Hepatocyte (in vitro differentiated cells): ENCODE data around the gene COX6B1. TPM values are rescaled to one million over a fixed set of nuclear protein-coding genes. Genes with fewer than 3 reads are reported as not detected.

Experiments
- DNase-seq: peaks from one replicate; pipeline ENCODE4 v3.0.0-alpha.2; 2016; ENCODE audit warnings: low spot score
- H2AFZ ChIP-seq: fragments of 200-600 bp; sonication (generic); 2 replicates; pipeline ENCODE4 v1.6.0; 2016; ENCODE audit warnings: antibody characterized with exemption, mild to moderate bottlenecking
- H3K27ac ChIP-seq: fragments of 200-600 bp; sonication (generic); 2 replicates; pipeline ENCODE4 v1.5.1; 2016; ENCODE audit warnings: mild to moderate bottlenecking
- H3K27me3 ChIP-seq: fragments of 200-600 bp; sonication (generic); 2 replicates; pipeline ENCODE4 v1.6.1; 2016
- H3K36me3 ChIP-seq: fragments of 200-600 bp; sonication (generic); replicated peaks from 2 replicates; pipeline ENCODE4 v1.5.1; 2016; ENCODE audit warnings: low read depth; ENCODE audit not compliant: insufficient read depth
- H3K4me1 ChIP-seq: fragments of 200-600 bp; sonication (generic); 2 replicates; pipeline ENCODE4 v1.5.1; 2016; ENCODE audit warnings: mild to moderate bottlenecking, moderate library complexity; ENCODE audit not compliant: insufficient read depth
- H3K4me2 ChIP-seq: fragments of 200-600 bp; sonication (generic); 2 replicates; pipeline ENCODE4 v1.6.0; 2016
- H3K4me3 ChIP-seq: fragments of 200-600 bp; sonication (generic); 2 replicates; pipeline ENCODE4 v1.5.1; 2016; ENCODE audit warnings: mild to moderate bottlenecking
- H3K79me2 ChIP-seq: fragments of 200-600 bp; sonication (generic); 2 replicates; pipeline ENCODE4 v1.6.0; 2017; ENCODE audit warnings: mild to moderate bottlenecking
- H3K9me2 ChIP-seq: fragments of 200-600 bp; sonication (generic); replicated peaks from 2 replicates; pipeline ENCODE4 v1.6.0; 2017; ENCODE audit warnings: mild to moderate bottlenecking; ENCODE audit not compliant: insufficient read depth
- H3K9me3 ChIP-seq: fragments of 200-600 bp; sonication (generic); 2 replicates; pipeline ENCODE4 v1.5.1; 2016; ENCODE audit warnings: low read depth, mild to moderate bottlenecking
- H4K20me1 ChIP-seq: fragments of 200-600 bp; sonication (generic); 2 replicates; pipeline ENCODE4 v1.6.0; 2016; ENCODE audit warnings: mild to moderate bottlenecking; ENCODE audit not compliant: insufficient read depth, poor library complexity, severe bottlenecking
- EZH2 ChIP-seq: fragments of 200-600 bp; sonication (generic); IDR thresholded peaks from 2 replicates; pipeline ENCODE4 v1.6.1; 2016; ENCODE audit warnings: antibody characterized with exemption, mild to moderate bottlenecking, borderline replicate concordance
- EZH2phosphoT487 ChIP-seq: fragments of 200-600 bp; sonication (generic); IDR thresholded peaks from one replicate; pipeline ENCODE4 v1.6.1; 2018; ENCODE audit warnings: antibody characterized with exemption, mild to moderate bottlenecking, low read depth, moderate library complexity; ENCODE audit not compliant: unreplicated experiment, severe bottlenecking
- whole genome bisulfite sequencing: methylation state at CpG from one replicate; pipeline ENCODE4 v1.1.6; 2016; ENCODE audit warnings: low lambda C conversion rate; ENCODE audit errors: missing lambda C conversion rate; 5-methylcytosine and 5-hydroxymethylcytosine counted together
- polyA plus RNA-seq: library from polyadenylated mRNA; unstranded; fragments of >200 nt; fragmentation: Nextera tagmentation; extraction: Ambion mirVana; gene quantifications from 2 replicates; pipeline ENCODE4 v1.2.1, GENCODE V29; 2016
- total RNA-seq: library from RNA; depleted of rRNA; stranded (reverse); fragments of >200 nt; gene quantifications from 2 replicates; pipeline ENCODE4 v1.2.3, GENCODE V29; 2014
- TF ChIP-seq, protein P1 (sequence below): fragments of 200-600 bp; sonication (generic); IDR thresholded peaks from 2 replicates; pipeline ENCODE4 v1.5.1; 2016; ENCODE audit warnings: antibody characterized with exemption, mild to moderate bottlenecking; ENCODE audit not compliant: poor library complexity

The COX6B1 gene
- total and polyA plus RNA-seq, 2 experiments from 2014 or later, result 586 to 692 TPM

DNA sequence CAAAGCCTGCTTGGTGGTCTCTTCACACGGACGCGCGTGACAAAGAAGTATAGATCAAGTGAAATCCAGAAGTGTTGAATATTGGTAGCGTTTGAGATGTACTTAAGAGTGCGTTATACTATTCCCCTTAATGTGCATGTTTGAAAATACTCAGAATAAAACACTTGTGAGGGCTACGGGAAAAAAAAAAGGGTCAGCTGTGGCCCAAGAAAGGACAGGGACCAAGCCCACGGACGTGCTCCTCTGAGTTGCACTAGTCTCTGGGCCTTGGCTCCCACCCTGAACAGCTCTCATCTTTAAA, 19.9 kb upstream of the COX6B1 start:
- H2AFZ ChIP-seq, result peak overlapping the region; percentile 9
- no peaks in the 10 kb centered on the region for H3K9me3 ChIP-seq
- H3K79me2 ChIP-seq, result peaks cover 12% of the 10 kb centered on the region
- H4K20me1 ChIP-seq, result no peaks in the 10 kb centered on the region
- H3K4me1 ChIP-seq, result peaks cover 7% of the 10 kb centered on the region
- no peaks in the 10 kb centered on the region for H3K36me3 ChIP-seq
- peak overlapping the region; percentile 82 for H3K4me2 ChIP-seq
- TF ChIP-seq EZH2 (no peak), EZH2phosphoT487 (no peak)
- TF ChIP-seq, protein P1, sequence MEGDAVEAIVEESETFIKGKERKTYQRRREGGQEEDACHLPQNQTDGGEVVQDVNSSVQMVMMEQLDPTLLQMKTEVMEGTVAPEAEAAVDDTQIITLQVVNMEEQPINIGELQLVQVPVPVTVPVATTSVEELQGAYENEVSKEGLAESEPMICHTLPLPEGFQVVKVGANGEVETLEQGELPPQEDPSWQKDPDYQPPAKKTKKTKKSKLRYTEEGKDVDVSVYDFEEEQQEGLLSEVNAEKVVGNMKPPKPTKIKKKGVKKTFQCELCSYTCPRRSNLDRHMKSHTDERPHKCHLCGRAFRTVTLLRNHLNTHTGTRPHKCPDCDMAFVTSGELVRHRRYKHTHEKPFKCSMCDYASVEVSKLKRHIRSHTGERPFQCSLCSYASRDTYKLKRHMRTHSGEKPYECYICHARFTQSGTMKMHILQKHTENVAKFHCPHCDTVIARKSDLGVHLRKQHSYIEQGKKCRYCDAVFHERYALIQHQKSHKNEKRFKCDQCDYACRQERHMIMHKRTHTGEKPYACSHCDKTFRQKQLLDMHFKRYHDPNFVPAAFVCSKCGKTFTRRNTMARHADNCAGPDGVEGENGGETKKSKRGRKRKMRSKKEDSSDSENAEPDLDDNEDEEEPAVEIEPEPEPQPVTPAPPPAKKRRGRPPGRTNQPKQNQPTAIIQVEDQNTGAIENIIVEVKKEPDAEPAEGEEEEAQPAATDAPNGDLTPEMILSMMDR, result no peak
- peak overlapping the region; percentile 85 for H3K27ac ChIP-seq
- no peaks in the 10 kb centered on the region for H3K9me2 ChIP-seq
- no peak for DNase-seq
- 37% methylated on average over 9 of the region's 9 CpGs for WGBS
- peak overlapping the region; percentile 28 for H3K4me3 ChIP-seq
- H3K27me3 ChIP-seq, result no peaks in the 10 kb centered on the region

DNA sequence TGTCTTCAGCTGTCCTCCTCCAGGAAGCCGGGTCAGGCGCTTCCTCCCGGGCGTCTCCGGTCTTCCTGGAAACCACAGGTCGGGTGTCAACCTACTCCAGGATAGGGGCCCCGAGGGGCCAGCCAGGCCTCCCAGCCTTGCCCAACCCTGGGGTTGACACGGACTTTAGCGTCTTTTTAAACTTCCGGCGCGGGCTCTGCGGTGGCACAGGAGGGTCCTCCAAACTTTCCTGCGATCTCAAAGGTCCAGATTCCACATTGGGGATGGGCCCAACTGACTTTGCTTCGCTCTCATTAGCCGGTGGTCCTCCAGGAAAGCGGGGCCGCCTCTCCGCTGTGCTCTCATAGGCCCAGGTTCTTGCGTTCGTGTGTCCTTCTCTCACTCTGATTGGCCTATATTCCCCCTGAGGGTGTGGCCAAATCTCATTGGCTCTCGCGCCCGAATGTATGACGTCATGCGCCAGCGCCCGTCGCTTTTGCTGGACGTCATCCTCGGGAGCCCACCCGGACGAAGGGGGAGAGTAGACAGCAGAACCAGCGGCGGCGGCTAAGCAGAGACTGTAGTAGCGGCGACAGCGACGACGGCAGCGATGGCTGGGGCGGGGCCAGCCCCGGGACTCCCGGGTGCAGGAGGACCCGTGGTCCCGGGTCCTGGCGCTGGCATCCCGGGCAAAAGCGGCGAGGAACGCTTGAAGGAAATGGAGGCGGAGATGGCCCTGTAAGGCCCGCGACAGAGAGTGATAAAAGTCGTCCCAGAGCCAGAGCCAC, 19.4 kb upstream of the COX6B1 start, which contains the start of gene RBM42:
TSS of gene RBM42 (plus strand) at position 472 of the 767 bp plus-strand sequence. CDS start at position 590, 118 bp downstream.
- Histone ChIP-seq H3K27me3 (no peaks in the 10 kb centered on the region), H3K4me2 (peak within 1 kb of the TSS; percentile 98), H3K36me3 (no peaks in the 10 kb centered on the region), H3K9me2 (no peaks in the 10 kb centered on the region), H2AFZ (peak within 1 kb of the TSS; percentile 28), H3K9me3 (no peaks in the 10 kb centered on the region), H3K27ac (peak within 1 kb of the TSS; percentile 85), H3K79me2 (peaks cover 12% of the 10 kb centered on the region), H4K20me1 (no peaks in the 10 kb centered on the region), H3K4me1 (peaks cover 7% of the 10 kb centered on the region), H3K4me3 (peak within 1 kb of the TSS; percentile 47)
- peak; percentile 98 for DNase-seq
- TF ChIP-seq, protein P1, result no peak
- TF ChIP-seq EZH2 (no peak), EZH2phosphoT487 (no peak)
- 2% methylated on average over 50 of the region's 56 CpGs for WGBS

DNA sequence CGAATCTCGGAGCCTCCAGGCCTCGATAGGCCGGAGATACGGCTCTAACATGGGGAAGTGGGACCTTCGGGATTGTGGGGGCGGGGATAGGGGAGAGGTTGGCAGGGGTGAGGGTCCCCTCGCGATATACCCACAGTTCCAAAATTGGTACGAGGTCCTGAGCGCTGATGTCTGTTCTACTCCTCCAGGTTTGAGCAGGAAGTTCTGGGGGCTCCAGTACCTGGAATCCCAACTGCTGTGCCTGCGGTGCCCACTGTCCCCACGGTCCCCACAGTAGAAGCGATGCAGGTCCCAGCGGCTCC, 18.8 kb upstream of the COX6B1 start:
- TF ChIP-seq EZH2 (no peak), EZH2phosphoT487 (no peak)
- TF ChIP-seq, protein P1, result no peak
- H3K4me1 ChIP-seq, result peaks cover 7% of the 10 kb centered on the region
- peaks cover 12% of the 10 kb centered on the region for H3K79me2 ChIP-seq
- peak overlapping the region; percentile 28 for H2AFZ ChIP-seq
- H3K36me3 ChIP-seq, result no peaks in the 10 kb centered on the region
- H3K4me3 ChIP-seq, result peak overlapping the region; percentile 47
- peak overlapping the region; percentile 74 for H3K27ac ChIP-seq
- no peaks in the 10 kb centered on the region for H3K9me3 ChIP-seq
- DNase-seq, result no peak
- H3K27me3 ChIP-seq, result no peaks in the 10 kb centered on the region
- no peaks in the 10 kb centered on the region for H3K9me2 ChIP-seq
- 21% methylated on average over 14 of the region's 15 CpGs for WGBS
- H4K20me1 ChIP-seq, result no peaks in the 10 kb centered on the region
- peak overlapping the region; percentile 98 for H3K4me2 ChIP-seq
